A549 (cell line): Measurements from ENCODE around the gene ZPR1. TPM values are rescaled to one million over a fixed set of nuclear protein-coding genes. Genes with fewer than 3 reads are reported as not detected.

Source experiments
- ATAC-seq, 2 experiments: fragments of 200-7000 bp in 1 of 2; fragments of >200 bp in 1 of 2; cut with Nextera tagmentation in 1 of 2; cut with Tn5 transposase in 1 of 2; 3 replicates each; pipeline versions ENCODE4 v1.8.0 to v1.9.1; 2018 to 2020; ENCODE audit warnings: mild to moderate bottlenecking in 1 of 2, moderate library complexity in 1 of 2
- CTCF ChIA-PET: fragments of 300-600 bp; sonication (Branson Sonifier 250); formaldehyde crosslinking; extraction: SDS; loops from one replicate; lab custom pipeline; 2021; ENCODE audit warnings: antibody characterized with exemption, inconsistent platforms; lab: Yijun Ruan, JAX
- POLR2A ChIA-PET: fragments of 350-600 bp; formaldehyde crosslinking; extraction: SDS; loops from one replicate; lab custom pipeline; 2021; ENCODE audit warnings: antibody characterized with exemption, inconsistent platforms; lab: Yijun Ruan, JAX
- DNase-seq, 2 experiments: peaks; one replicate each; pipeline versions ENCODE4 v3.0.0 to v3.0.0-alpha.2; 2011 to 2016; ENCODE audit warnings: low read depth in 1 of 2, low spot score in 1 of 2
- FAIRE-seq: peaks from 2 replicates; lab custom pipeline; 2011; peaks lifted over from hg19 to GRCh38; lab: Jason Lieb, UNC
- H3K27ac ChIP-seq, 2 experiments: fragments of >200 bp; sonication (Bioruptor Twin); formaldehyde crosslinking; 3 replicates each; pipeline ENCODE4 v1.5.1; 2016 to 2017
- H3K4me1 ChIP-seq: fragments of >200 bp; sonication (Bioruptor Twin); formaldehyde crosslinking; 3 replicates; pipeline ENCODE4 v1.6.1; 2016
- H3K4me2 ChIP-seq: fragments of >200 bp; sonication (Bioruptor Twin); formaldehyde crosslinking; 3 replicates; pipeline ENCODE4 v1.6.1; 2016
- H3K4me3 ChIP-seq: fragments of >200 bp; sonication (Bioruptor Twin); formaldehyde crosslinking; 3 replicates; pipeline ENCODE4 v1.5.1; 2016
- H3K9me3 ChIP-seq: fragments of >200 bp; sonication (Bioruptor Twin); formaldehyde crosslinking; 3 replicates; pipeline ENCODE4 v1.6.1; 2016
- ATOH8 ChIP-seq: fragments of 250-450 bp; sonication (Bioruptor Pico); IDR thresholded peaks from 2 replicates; pipeline ENCODE4 v1.5.0; 2020; ENCODE audit warnings: low read depth, mild to moderate bottlenecking, moderate library complexity
- CBX8 ChIP-seq: fragments of 200-600 bp; sonication (generic); IDR thresholded peaks from 2 replicates; pipeline ENCODE4 v1.6.1; 2016
- CHD4 ChIP-seq: fragments of 200-600 bp; sonication (generic); IDR thresholded peaks from 2 replicates; pipeline ENCODE4 v1.6.1; 2016; ENCODE audit warnings: antibody characterized with exemption, mild to moderate bottlenecking, borderline replicate concordance
- EHMT2 ChIP-seq: fragments of 200-600 bp; sonication (generic); IDR thresholded peaks from 2 replicates; pipeline ENCODE4 v1.6.1; 2016; ENCODE audit warnings: antibody characterized with exemption, low read depth, mild to moderate bottlenecking, moderate library complexity
- FOXS1 ChIP-seq: fragments of 250-450 bp; sonication (Bioruptor Pico); IDR thresholded peaks from 2 replicates; pipeline ENCODE4 v1.5.0; 2020; ENCODE audit warnings: mild to moderate bottlenecking, moderate library complexity
- HMGXB4 ChIP-seq: fragments of 250-450 bp; sonication (Bioruptor Pico); IDR thresholded peaks from 2 replicates; pipeline ENCODE4 v1.5.0; 2021; ENCODE audit warnings: mild to moderate bottlenecking, moderate library complexity, borderline replicate concordance
- HOXB13 ChIP-seq: fragments of 250-450 bp; sonication (Bioruptor Pico); IDR thresholded peaks from 2 replicates; pipeline ENCODE4 v1.5.0; 2020; ENCODE audit warnings: low read depth, mild to moderate bottlenecking, moderate library complexity
- JUN ChIP-seq, 2 experiments: fragments of >200 bp; sonication (Bioruptor Twin); formaldehyde crosslinking; IDR thresholded peaks; 2 replicates in 1 of 2; 3 replicates in 1 of 2; pipeline ENCODE4 v1.6.1; 2016 to 2017
- MAFK ChIP-seq: fragments of 450-650 bp; IDR thresholded peaks from 2 replicates; pipeline ENCODE4 v1.6.1; 2014; ENCODE audit not compliant: partially characterized antibody
- NPAS2 ChIP-seq: fragments of 250-450 bp; sonication (Bioruptor Pico); IDR thresholded peaks from 2 replicates; pipeline ENCODE4 v1.8.0; 2022; ENCODE audit warnings: mild to moderate bottlenecking, moderate library complexity, borderline replicate concordance
- NR3C1 ChIP-seq: fragments of >200 bp; sonication (Bioruptor Twin); formaldehyde crosslinking; IDR thresholded peaks from 3 replicates; pipeline ENCODE4 v1.6.1; 2017
- PBX3 ChIP-seq: IDR thresholded peaks from 2 replicates; pipeline ENCODE4 v1.6.1; 2012
- POLR2A ChIP-seq: IDR thresholded peaks from 2 replicates; pipeline ENCODE4 v1.6.1; 2012; ENCODE audit warnings: mild to moderate bottlenecking, low read length
- RCOR1 ChIP-seq: fragments of 150-350 bp; IDR thresholded peaks from 2 replicates; pipeline ENCODE4 v1.6.1; 2014; ENCODE audit warnings: antibody characterized with exemption, low read length, low read depth
- REST ChIP-seq: fragments of 200-600 bp; sonication (generic); IDR thresholded peaks from 2 replicates; pipeline ENCODE4 v1.6.1; 2016; ENCODE audit warnings: antibody characterized with exemption, mild to moderate bottlenecking, moderate library complexity
- RFX5 ChIP-seq: fragments of 450-650 bp; IDR thresholded peaks from 2 replicates; pipeline ENCODE4 v1.7.1; 2014; ENCODE audit warnings: antibody characterized with exemption, mild to moderate bottlenecking, moderate library complexity
- ZSCAN20 ChIP-seq: fragments of 250-450 bp; sonication (Bioruptor Pico); IDR thresholded peaks from 2 replicates; pipeline ENCODE4 v1.8.0; 2022; ENCODE audit warnings: mild to moderate bottlenecking, moderate library complexity
- WGBS: methylation state at CpG from one replicate; pipeline ENCODE4 v1.1.6; 2017; ENCODE audit errors: missing lambda C conversion rate; 5-methylcytosine and 5-hydroxymethylcytosine counted together
- polyA plus RNA-seq, 4 experiments: library from polyadenylated mRNA; depleted of rRNA in 3 of 4; stranded (reverse); fragments of >200 nt; fragmentation: RNase III in 1 of 4; extraction: RNeasy Plus Mini Kit Qiagen cat#74134 plus additional on column Dnase treatment in 1 of 4; gene quantifications; 2 replicates in 3 of 4; 3 replicates in 1 of 4; pipeline ENCODE4 v1.2.3, GENCODE V29; 2011 to 2017

The ZPR1 gene
- polyA plus RNA-seq, 2 of the 4 experiments (the other 2 are of a cell fraction) = 44.1 to 65.6 TPM

GRCh38 chr11:116725434-116726221, 62.2 kb downstream of the ZPR1 start:
- ATAC-seq = no peak; a peak in 1 of 6 replicates
- no peak for TF ChIP-seq HMGXB4 (CRISPR knock-in tag)
- peak; percentile 64 for TF ChIP-seq MAFK
- TF ChIP-seq, all 56 proteins: peak for 1
- FAIRE-seq = no peak
- Histone ChIP-seq H3K9me3 (no peaks in the 10 kb centered on the region), H3K4me2 (no peak overlapping the region), H3K4me1 (no peaks in the 10 kb centered on the region), H3K27ac (no peak overlapping the region), H3K4me3 (no peak overlapping the region)
- 73% methylated on average over 7 of the region's 19 CpGs for WGBS
- ChIA-PET POLR2A (no interaction called here), CTCF (no interaction called here)
- no peak for DNase-seq

- WGBS = 61% methylated on average over 6 of the region's 6 CpGs
- H3K27ac ChIP-seq = no peak overlapping the region
- H3K4me3 ChIP-seq = no peak overlapping the region
- ChIA-PET POLR2A (no interaction called here), CTCF (interaction anchor here (0.6 kb wide), 1 partner anchor 1523 kb away, joined by 3 read pairs; no protein-coding TSS in a partner anchor)
- ATAC-seq (no peak), DNase-seq (no peak), FAIRE-seq (no peak)
- H3K9me3 ChIP-seq = no peaks in the 10 kb centered on the region
- no peaks in the 10 kb centered on the region for H3K4me1 ChIP-seq
- H3K4me2 ChIP-seq = no peak overlapping the region
- TF ChIP-seq CHD4 (no peak), REST (no peak), PBX3 (no peak), NPAS2 (CRISPR knock-in tag) (no peak), EHMT2 (no peak), CBX8 (no peak), POLR2A (no peak), NR3C1 (no peak), RCOR1 (no peak), HOXB13 (no peak), ZSCAN20 (CRISPR knock-in tag) (no peak), FOXS1 (CRISPR knock-in tag) (no peak), ATOH8 (CRISPR knock-in tag) (no peak), RFX5 (no peak), JUN (IDR thresholded peaks at IDR 0.05) (no peak)
These were observed 63.0 kb downstream of the ZPR1 start for GRCh38 chr11:116724813-116725212.

Other genes starting within 250 kb of the ZPR1 start
- 12.6 and 16.2 TPM in 2 replicates for gene BUD13, start 15.0 kb downstream of the ZPR1 start, polyA plus RNA-seq (2011; rRNA removed)
- 9.8 to 10.9 TPM (median 9.8 TPM) in 3 replicates for gene BUD13, start 15.0 kb downstream of the ZPR1 start, polyA plus RNA-seq (2017; fragmentation: RNase III; extraction: RNeasy Plus Mini Kit Qiagen cat#74134 plus additional on column Dnase treatment)
- gene APOA5, start 3.9 kb upstream of the ZPR1 start, polyA plus RNA-seq (2011; rRNA removed) = not detected in 2 replicates
- gene APOA5, start 3.9 kb upstream of the ZPR1 start, polyA plus RNA-seq (2017; fragmentation: RNase III; extraction: RNeasy Plus Mini Kit Qiagen cat#74134 plus additional on column Dnase treatment) = not detected in 3 replicates
- gene APOA4, start 35.3 kb upstream of the ZPR1 start, polyA plus RNA-seq (2011; rRNA removed) = not detected in 2 replicates
- gene APOA4, start 35.3 kb upstream of the ZPR1 start, polyA plus RNA-seq (2017; fragmentation: RNase III; extraction: RNeasy Plus Mini Kit Qiagen cat#74134 plus additional on column Dnase treatment) = not detected in 3 replicates
- not detected in 2 replicates for gene APOC3, start 41.9 kb upstream of the ZPR1 start, polyA plus RNA-seq (2011; rRNA removed)
- gene APOC3, start 41.9 kb upstream of the ZPR1 start, polyA plus RNA-seq (2017; fragmentation: RNase III; extraction: RNeasy Plus Mini Kit Qiagen cat#74134 plus additional on column Dnase treatment) = not detected in 3 replicates
- gene APOA1, start 49.6 kb upstream of the ZPR1 start, polyA plus RNA-seq (2011; rRNA removed) = not detected in 2 replicates
- gene APOA1, start 49.6 kb upstream of the ZPR1 start, polyA plus RNA-seq (2017; fragmentation: RNase III; extraction: RNeasy Plus Mini Kit Qiagen cat#74134 plus additional on column Dnase treatment) = 0.10 to 0.23 TPM (median 0.21 TPM) in 3 replicates